ENCODE results near the gene F13A1.

DNA sequence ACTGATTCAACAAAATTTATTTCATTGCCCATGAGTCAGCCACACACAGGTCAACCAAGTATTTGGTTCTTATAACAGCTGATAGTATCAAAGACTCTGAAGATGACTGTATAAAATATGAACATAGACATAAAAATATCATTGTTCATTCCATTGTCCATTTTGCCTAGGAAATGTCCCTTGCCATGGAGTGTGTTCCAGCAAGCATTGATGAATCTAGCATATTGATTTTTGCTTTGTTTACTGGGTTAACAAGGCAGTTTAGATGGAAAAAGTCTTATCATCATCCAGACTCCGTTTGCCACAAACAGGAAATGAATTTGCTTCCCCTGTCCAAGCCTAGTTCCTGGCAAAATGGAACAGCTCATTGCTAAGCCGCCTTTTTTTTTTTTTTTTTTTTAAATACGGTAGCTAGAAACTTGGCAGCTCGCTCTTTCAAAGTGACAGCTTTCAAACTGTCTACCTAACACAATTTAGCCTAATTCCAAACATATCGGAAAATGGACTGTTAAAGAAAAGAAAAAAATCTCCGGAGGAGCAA, 7.5 kb downstream of the F13A1 start:
- TF ChIP-seq EP300 (IDR thresholded peaks at IDR 0.05) (no peak), POLR2AphosphoS5 (IDR thresholded peaks at IDR 0.05) (no peak)

All from stomach (tissue), 4 donors.